PC-9 (cell line): ENCODE data around the gene PARN. TPM values are rescaled to one million over a fixed set of nuclear protein-coding genes. Genes with fewer than 3 reads are reported as not detected.
A peak's percentile ranks its signal among the peaks of the same experiment; 100 is the strongest.
"Not testable (repeated sequence)": the region's sequence is repeated elsewhere in the genome, so short reads cannot be mapped to it uniquely, and the experiment has no call there.

Experiments used
- BruUV-seq: library from RNA; stranded (reverse); fragments of 400-500 nt; replicated peaks from 2 replicates; lab custom pipeline; 2021; lab: Mats Ljungman, UMichigan
- CTCF ChIA-PET: fragments of 300-600 bp; sonication (Branson Sonifier 250); formaldehyde crosslinking; loops from one replicate; lab custom pipeline; 2022; ENCODE audit warnings: antibody characterized with exemption; lab: Charles Lee
- POLR2A ChIA-PET: fragments of 300-600 bp; sonication (Branson Sonifier 250); formaldehyde crosslinking; loops from one replicate; lab custom pipeline; 2022; ENCODE audit warnings: antibody characterized with exemption; ENCODE audit not compliant: unreplicated experiment; lab: Charles Lee
- DNase-seq, 2 experiments: peaks; one replicate each; pipeline versions ENCODE4 v3.0.0 to v3.0.0-alpha.2; 2015 to 2022; ENCODE audit warnings: mixed read lengths in 1 of 2
- H2AFZ ChIP-seq: fragments of 200-600 bp; sonication (generic); 2 replicates; pipeline ENCODE4 v1.8.1; 2017; ENCODE audit warnings: antibody characterized with exemption
- H3F3A ChIP-seq: fragments of 200-600 bp; sonication (generic); 2 replicates; pipeline ENCODE4 v1.8.1; 2017; ENCODE audit warnings: antibody characterized with exemption, mild to moderate bottlenecking, low read depth; ENCODE audit not compliant: insufficient read depth
- H3K27ac ChIP-seq: fragments of 200-600 bp; sonication (generic); 2 replicates; pipeline ENCODE4 v1.6.1; 2016; ENCODE audit warnings: mixed run types
- H3K27me3 ChIP-seq: fragments of 200-600 bp; sonication (generic); 2 replicates; pipeline ENCODE4 v1.6.1; 2016; ENCODE audit warnings: low read depth, mixed run types; ENCODE audit not compliant: insufficient read depth
- H3K36me3 ChIP-seq: fragments of 200-600 bp; sonication (generic); 2 replicates; pipeline ENCODE4 v1.6.1; 2016; ENCODE audit warnings: low read depth, mixed run types
- H3K4me1 ChIP-seq: fragments of 200-600 bp; sonication (generic); replicated peaks from 2 replicates; pipeline ENCODE4 v1.6.1; 2016; ENCODE audit warnings: mixed run types; ENCODE audit not compliant: insufficient read depth
- H3K4me2 ChIP-seq: fragments of 200-600 bp; sonication (generic); 2 replicates; pipeline ENCODE4 v1.6.1; 2017; ENCODE audit warnings: mixed run types
- H3K4me3 ChIP-seq: fragments of 200-600 bp; sonication (generic); 2 replicates; pipeline ENCODE4 v1.6.1; 2016; ENCODE audit warnings: mixed run types
- H3K79me2 ChIP-seq: fragments of 200-600 bp; sonication (generic); 2 replicates; pipeline ENCODE4 v1.6.1; 2017; ENCODE audit warnings: low read depth, mixed run types
- H3K9me2 ChIP-seq: fragments of 200-600 bp; sonication (generic); 2 replicates; pipeline ENCODE4 v1.8.1; 2017; ENCODE audit warnings: mild to moderate bottlenecking; ENCODE audit not compliant: insufficient read depth
- H3K9me3 ChIP-seq: fragments of 200-600 bp; sonication (generic); 2 replicates; pipeline ENCODE4 v1.8.1; 2016; ENCODE audit warnings: low read depth; ENCODE audit not compliant: insufficient read depth
- H4K20me1 ChIP-seq: fragments of 200-600 bp; sonication (generic); 2 replicates; pipeline ENCODE4 v1.8.1; 2017; ENCODE audit not compliant: insufficient read depth
- EZH2 ChIP-seq: fragments of 200-600 bp; sonication (generic); IDR thresholded peaks from 2 replicates; pipeline ENCODE4 v1.8.0; 2017; ENCODE audit warnings: antibody characterized with exemption, low read depth
- intact Hi-C: fragments of 100-400 bp; cut with micrococcal nuclease; formaldehyde crosslinking; loops from one replicate; pipeline ENCODE4 v1.10.0; 2022; ENCODE audit not compliant: unreplicated experiment
- total RNA-seq: library from RNA; stranded (reverse); gene quantifications from 2 replicates; pipeline ENCODE4 v1.2.3, GENCODE V29; 2021
- TF ChIP-seq, protein P1 (sequence below): fragments of 200-600 bp; sonication (generic); conservative IDR thresholded peaks from 2 replicates; pipeline ENCODE4 v1.6.1; 2017; ENCODE audit warnings: mixed run types, antibody characterized with exemption, mild to moderate bottlenecking, moderate library complexity

Gene PARN
- total RNA-seq, 1 experiment from 2014 or later: 53.0 TPM

DNA sequence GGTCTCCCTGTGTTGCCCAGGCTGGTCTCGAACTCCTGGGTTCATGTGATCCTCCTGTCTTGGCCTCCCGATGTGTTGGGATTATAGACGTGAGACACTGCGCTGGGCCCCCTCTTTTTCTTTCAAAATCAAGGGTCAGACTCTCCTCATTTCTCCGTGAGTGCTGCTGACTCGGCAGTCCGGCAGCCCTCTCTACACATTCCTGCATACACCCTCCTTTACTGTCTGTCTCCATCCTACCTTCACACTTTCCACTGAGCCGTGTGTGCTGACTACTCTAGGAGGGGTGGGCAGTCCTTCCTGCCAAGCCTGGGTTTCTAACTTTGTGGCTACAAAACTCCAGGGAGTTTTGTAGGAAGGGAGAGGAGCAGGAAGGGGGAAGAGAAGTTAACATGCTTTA lies 195.2 kb downstream of the PARN start:
- Histone ChIP-seq H3K36me3 (no peaks in the 10 kb centered on the region; the same call in 1 of the 2 replicates), H3K27ac (no peak overlapping the region), H3K79me2 (no peaks in the 10 kb centered on the region), H3K9me2 (no peaks in the 10 kb centered on the region), H4K20me1 (no peaks in the 10 kb centered on the region), H3K4me3 (no peak overlapping the region), H2AFZ (no peak overlapping the region), H3F3A (peaks cover under 1% of the 10 kb centered on the region; the same call in 1 of the 2 replicates), H3K27me3 (no peaks in the 10 kb centered on the region), H3K9me3 (no peaks in the 10 kb centered on the region), H3K4me1 (0 out of 2 replicates have a peak, but pooled peaks cover 1% of the 10 kb centered on the region), H3K4me2 (no peak overlapping the region)
- CTCF ChIA-PET: interaction anchor here (0.5 kb wide), 1 partner anchor 771 kb away, joined by 3 read pairs; no protein-coding TSS in a partner anchor
- TF ChIP-seq, protein P1, sequence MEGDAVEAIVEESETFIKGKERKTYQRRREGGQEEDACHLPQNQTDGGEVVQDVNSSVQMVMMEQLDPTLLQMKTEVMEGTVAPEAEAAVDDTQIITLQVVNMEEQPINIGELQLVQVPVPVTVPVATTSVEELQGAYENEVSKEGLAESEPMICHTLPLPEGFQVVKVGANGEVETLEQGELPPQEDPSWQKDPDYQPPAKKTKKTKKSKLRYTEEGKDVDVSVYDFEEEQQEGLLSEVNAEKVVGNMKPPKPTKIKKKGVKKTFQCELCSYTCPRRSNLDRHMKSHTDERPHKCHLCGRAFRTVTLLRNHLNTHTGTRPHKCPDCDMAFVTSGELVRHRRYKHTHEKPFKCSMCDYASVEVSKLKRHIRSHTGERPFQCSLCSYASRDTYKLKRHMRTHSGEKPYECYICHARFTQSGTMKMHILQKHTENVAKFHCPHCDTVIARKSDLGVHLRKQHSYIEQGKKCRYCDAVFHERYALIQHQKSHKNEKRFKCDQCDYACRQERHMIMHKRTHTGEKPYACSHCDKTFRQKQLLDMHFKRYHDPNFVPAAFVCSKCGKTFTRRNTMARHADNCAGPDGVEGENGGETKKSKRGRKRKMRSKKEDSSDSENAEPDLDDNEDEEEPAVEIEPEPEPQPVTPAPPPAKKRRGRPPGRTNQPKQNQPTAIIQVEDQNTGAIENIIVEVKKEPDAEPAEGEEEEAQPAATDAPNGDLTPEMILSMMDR: no peak
- no peak for TF ChIP-seq EZH2
- intact Hi-C loops: no loop called here
- DNase-seq: no peak
- no TSS peak for BruUV-seq
- POLR2A ChIA-PET: no interaction called here

DNA sequence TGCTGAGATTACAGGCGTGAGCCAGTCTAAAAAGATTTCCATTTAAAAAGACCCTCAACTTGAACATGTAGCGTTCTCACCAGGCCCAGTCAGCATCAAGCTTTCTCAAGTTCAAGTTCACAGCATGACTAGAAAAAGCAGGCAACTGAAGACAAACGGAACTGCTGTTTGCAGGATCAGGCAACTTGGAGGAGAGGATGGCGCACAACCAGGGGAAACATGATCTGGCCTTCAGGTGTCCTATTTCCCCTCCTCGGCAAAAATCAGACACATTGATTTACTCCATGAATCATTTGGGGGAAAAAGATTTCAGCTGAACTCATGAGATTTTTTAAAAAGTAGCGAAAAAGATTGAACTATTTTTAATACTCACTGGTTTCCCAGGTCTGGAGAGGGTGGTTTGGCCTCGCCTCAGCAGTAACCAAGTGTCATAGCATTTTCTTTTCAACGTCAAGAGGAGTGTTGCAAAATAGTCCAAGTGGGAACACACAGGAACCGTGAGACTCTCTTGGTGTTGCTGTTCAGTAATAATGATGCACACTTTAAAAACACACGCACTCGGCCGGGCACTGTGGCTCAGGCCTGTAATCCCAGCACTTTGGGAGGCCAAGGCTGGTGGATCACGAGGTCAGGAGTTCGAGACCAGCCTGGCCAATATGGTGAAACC lies 201.0 kb downstream of the PARN start:
- H3K9me2 ChIP-seq, BruUV-seq, H3K79me2 ChIP-seq, H3K4me3 ChIP-seq, DNase-seq, H2AFZ ChIP-seq, POLR2A ChIA-PET, H4K20me1 ChIP-seq, H3K36me3 ChIP-seq, H3K27me3 ChIP-seq, intact Hi-C loops, H3K9me3 ChIP-seq: not testable (repeated sequence)
- Histone ChIP-seq H3F3A (peaks cover 39% of the 10 kb centered on the region), H3K27ac (peak overlapping the region; percentile 94), H3K4me2 (0 out of 2 replicates have a peak overlapping the region, but pooled peaks have one; percentile 66), H3K4me1 (peaks cover 39% of the 10 kb centered on the region)
- CTCF ChIA-PET: interaction anchor here (0.7 kb wide), 1 partner anchor 125 kb away, joined by 5 read pairs; no protein-coding TSS in a partner anchor

DNA sequence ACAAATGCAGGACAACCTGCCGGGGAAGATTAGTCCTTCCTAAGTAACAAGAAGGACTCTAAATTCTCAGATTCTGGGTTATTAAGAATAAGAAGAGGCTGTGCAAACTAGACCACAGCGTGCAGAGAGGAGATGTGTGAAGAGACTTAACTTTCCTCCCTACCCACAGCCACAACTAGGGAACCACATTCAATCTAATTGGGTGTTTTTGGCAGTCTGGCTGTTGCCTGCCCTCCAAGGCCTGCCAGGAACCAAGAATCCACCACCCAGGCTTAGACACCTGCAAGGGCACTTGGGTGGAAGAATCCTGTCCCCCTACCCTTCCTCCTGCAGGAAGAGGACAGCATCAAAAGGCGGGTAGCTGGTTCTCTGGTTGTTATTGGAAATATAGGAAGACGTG lies 202.0 kb downstream of the PARN start:
- H2AFZ ChIP-seq: peak overlapping the region; percentile 66
- H3K9me3 ChIP-seq: no peaks in the 10 kb centered on the region
- no peaks in the 10 kb centered on the region for H3K9me2 ChIP-seq
- TF ChIP-seq EZH2: no peak
- TF ChIP-seq, protein P1: no peak
- H3K4me3 ChIP-seq: peak overlapping the region; percentile 13; the same call in 1 of the 2 replicates
- no peaks in the 10 kb centered on the region for H3K79me2 ChIP-seq
- no peaks in the 10 kb centered on the region; the same call in none of the 2 replicates for H3K36me3 ChIP-seq
- H3K4me1 ChIP-seq: peaks cover 50% of the 10 kb centered on the region
- peak overlapping the region; percentile 94 for H3K27ac ChIP-seq
- H3F3A ChIP-seq: peaks cover 39% of the 10 kb centered on the region
- TSS peak; percentile 89 for BruUV-seq
- no peaks in the 10 kb centered on the region for H4K20me1 ChIP-seq
- intact Hi-C loops: no loop called here
- peak in 1 of 2 experiments; percentile 17 for DNase-seq
- CTCF ChIA-PET: interaction anchor here (0.6 to 0.7 kb wide), 2 partner anchors 124 to 142 kb away, joined by 3 to 5 read pairs; no protein-coding TSS in a partner anchor
- H3K4me2 ChIP-seq: peak overlapping the region; percentile 66
- H3K27me3 ChIP-seq: no peaks in the 10 kb centered on the region
- POLR2A ChIA-PET: interaction anchor here (0.6 to 0.7 kb wide), 3 partner anchors 29 to 65 kb away, joined by 3 to 35 read pairs (median 5); no protein-coding TSS in a partner anchor
